Stomach (tissue), 9 donors: ENCODE measurements around the gene CDCA4. TPM values are rescaled to one million over a fixed set of nuclear protein-coding genes. Genes with fewer than 3 reads are reported as not detected.

ENCODE experiments used
- DNase-seq, 2 donors: peaks; one replicate each; pipeline versions ENCODE4 v3.0.0 to v3.0.0-alpha.2; 2013 to 2019
- H3K27ac ChIP-seq, 5 donors: fragments of 200-600 bp in 4 of 5; sonication (generic) in 4 of 5; one replicate each; pipeline ENCODE4 v1.5.1; 2013 to 2019; ENCODE audit warnings: mild to moderate bottlenecking in 1 of 5, moderate library complexity in 1 of 5
- H3K27me3 ChIP-seq, 3 donors: fragments of 200-600 bp; sonication (generic); one replicate each; pipeline ENCODE4 v1.5.1; 2017 to 2019; ENCODE audit warnings: mixed run types in 1 of 3
- H3K36me3 ChIP-seq, 4 donors: fragments of 200-600 bp; sonication (generic); 1 replicate in 3 of 4; 2 replicates in 1 of 4; pipeline ENCODE4 v1.5.1; 2016 to 2019
- H3K4me1 ChIP-seq, 4 donors: fragments of 200-600 bp; sonication (generic); one replicate each; pipeline ENCODE4 v1.5.1; 2016 to 2019
- H3K4me3 ChIP-seq, 4 donors: fragments of 200-600 bp; sonication (generic) in 3 of 4; one replicate each; pipeline ENCODE4 v1.5.1; 2016 to 2019; ENCODE audit warnings: mild to moderate bottlenecking in 1 of 4
- H3K9me3 ChIP-seq, 4 donors: fragments of 200-600 bp; sonication (generic); one replicate each; pipeline ENCODE4 v1.5.1; 2016 to 2019
- EP300 ChIP-seq: sonication (generic); formaldehyde crosslinking; IDR thresholded peaks from one replicate; pipeline ENCODE4 v1.6.1; 2017; ENCODE audit warnings: antibody characterized with exemption
- POLR2A ChIP-seq, 4 donors: fragments of 450-650 bp; IDR thresholded peaks; one replicate each; pipeline ENCODE4 v1.6.1; 2016; ENCODE audit warnings: antibody characterized with exemption in 4 of 4, control low read depth in 2 of 4, mild to moderate bottlenecking in 1 of 4, moderate library complexity in 1 of 4
- POLR2AphosphoS5 ChIP-seq, 3 donors: sonication (generic); formaldehyde crosslinking; IDR thresholded peaks; one replicate each; pipeline ENCODE4 v1.6.1; 2016; ENCODE audit warnings: antibody characterized with exemption in 3 of 3
- WGBS, 5 donors: extraction: QIAGEN DNeasy Blood & Tissue Kit in 3 of 5; methylation state at CpG; one replicate each; pipeline versions ENCODE4 v1.1.5 to v1.1.7; 2013 to 2018; 5-methylcytosine and 5-hydroxymethylcytosine counted together
- intact Hi-C: fragments of 100-400 bp; cut with DNase I; formaldehyde crosslinking; loops from one replicate; pipeline ENCODE4 v1.15.1; 2023; ENCODE audit warnings: low total_unique reads
- polyA plus RNA-seq, 3 donors: library from polyadenylated mRNA; stranded (reverse); fragments of 200-250 nt; gene quantifications; one replicate each; pipeline ENCODE4 v1.2.3, GENCODE V29; 2013
- total RNA-seq, 5 donors: library from RNA; depleted of rRNA; stranded (reverse); fragments of >200 nt; gene quantifications; one replicate each; pipeline versions ENCODE4 v1.1.0 to v1.2.3, GENCODE V29; 2014 to 2016
- TF ChIP-seq, protein P1 (sequence below), 7 experiments: fragments of 450-650 bp in 4 of 7; fragments of 200-600 bp in 3 of 7; sonication (generic) in 3 of 7; IDR thresholded peaks; one replicate each; pipeline ENCODE4 v1.5.1; 2016 to 2019; ENCODE audit warnings: antibody characterized with exemption in 7 of 7, control low read depth in 2 of 7, mild to moderate bottlenecking in 1 of 7
- donor health status: healthy with polysubstance abuse.
- donor health status: Bipolar disorder and iron deficiency.
- donor health status: healthy.

The CDCA4 gene
- total and polyA plus RNA-seq, 8 donors, result 2.9 to 12.3 (median 6.4) TPM

GRCh38 chr14:105055334-105055733 is 34.5 kb upstream of the CDCA4 start:
- Histone ChIP-seq H3K4me1 (peaks cover 5 to 24% (median 19%) of the 10 kb centered on the region in 4 donors), H3K27ac (no peak overlapping the region), H3K36me3 (peaks cover 0 to 33% (median 2%) of the 10 kb centered on the region in 4 donors), H3K9me3 (no peaks in the 10 kb centered on the region), H3K4me3 (no peak overlapping the region), H3K27me3 (peaks cover 0 to 11% (median 0%) of the 10 kb centered on the region in 3 donors)
- intact Hi-C loops, result no loop called here
- TF ChIP-seq, protein P1, sequence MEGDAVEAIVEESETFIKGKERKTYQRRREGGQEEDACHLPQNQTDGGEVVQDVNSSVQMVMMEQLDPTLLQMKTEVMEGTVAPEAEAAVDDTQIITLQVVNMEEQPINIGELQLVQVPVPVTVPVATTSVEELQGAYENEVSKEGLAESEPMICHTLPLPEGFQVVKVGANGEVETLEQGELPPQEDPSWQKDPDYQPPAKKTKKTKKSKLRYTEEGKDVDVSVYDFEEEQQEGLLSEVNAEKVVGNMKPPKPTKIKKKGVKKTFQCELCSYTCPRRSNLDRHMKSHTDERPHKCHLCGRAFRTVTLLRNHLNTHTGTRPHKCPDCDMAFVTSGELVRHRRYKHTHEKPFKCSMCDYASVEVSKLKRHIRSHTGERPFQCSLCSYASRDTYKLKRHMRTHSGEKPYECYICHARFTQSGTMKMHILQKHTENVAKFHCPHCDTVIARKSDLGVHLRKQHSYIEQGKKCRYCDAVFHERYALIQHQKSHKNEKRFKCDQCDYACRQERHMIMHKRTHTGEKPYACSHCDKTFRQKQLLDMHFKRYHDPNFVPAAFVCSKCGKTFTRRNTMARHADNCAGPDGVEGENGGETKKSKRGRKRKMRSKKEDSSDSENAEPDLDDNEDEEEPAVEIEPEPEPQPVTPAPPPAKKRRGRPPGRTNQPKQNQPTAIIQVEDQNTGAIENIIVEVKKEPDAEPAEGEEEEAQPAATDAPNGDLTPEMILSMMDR (IDR thresholded peaks at IDR 0.05), result no peak
- TF ChIP-seq EP300 (no peak), POLR2A (IDR thresholded peaks at IDR 0.05) (no peak), POLR2AphosphoS5 (IDR thresholded peaks at IDR 0.05) (no peak)
- 74 to 83% (median 80%) methylated on average over 15 of the region's 15 CpGs for WGBS, 5 donors
- no peak for DNase-seq

DNA sequence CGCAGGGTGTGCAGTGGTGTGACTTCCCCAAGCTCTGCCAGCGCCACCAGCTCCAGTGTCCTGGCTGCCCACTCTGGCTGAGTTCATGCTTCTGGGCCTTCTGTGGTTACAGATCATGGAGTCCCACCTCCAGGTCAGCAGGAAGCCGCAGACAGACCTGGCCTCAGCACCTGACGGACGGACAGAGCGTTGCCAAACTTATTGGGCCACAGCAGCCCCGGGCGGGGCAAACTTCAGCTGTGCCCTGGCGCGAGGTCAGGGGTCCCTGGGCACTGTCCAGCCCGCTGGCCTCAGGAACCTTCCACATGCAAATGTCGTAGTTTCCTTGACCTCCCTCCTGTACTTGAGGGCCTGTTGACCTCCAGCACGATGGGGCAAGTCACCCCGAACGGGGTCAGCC is 33.1 kb upstream of the CDCA4 start:
- WGBS, 5 donors, result 86 to 95% (median 91%) methylated on average over 7 to 15 of the region's 15 CpGs
- TF ChIP-seq POLR2AphosphoS5 (IDR thresholded peaks at IDR 0.05), result no peak
- TF ChIP-seq, protein P1 (IDR thresholded peaks at IDR 0.05), result no peak
- no peak for TF ChIP-seq EP300
- no peak for TF ChIP-seq POLR2A (IDR thresholded peaks at IDR 0.05)
- peaks cover 0 to 39% (median 2%) of the 10 kb centered on the region in 4 donors for H3K36me3 ChIP-seq
- no peak overlapping the region for H3K27ac ChIP-seq
- no peak overlapping the region for H3K4me3 ChIP-seq
- H3K4me1 ChIP-seq, result peaks cover 2 to 15% (median 8%) of the 10 kb centered on the region in 4 donors
- peaks cover 0 to 5% (median 0%) of the 10 kb centered on the region in 3 donors for H3K27me3 ChIP-seq
- no peak for DNase-seq
- intact Hi-C loops, result no loop called here
- H3K9me3 ChIP-seq, result no peaks in the 10 kb centered on the region

DNA sequence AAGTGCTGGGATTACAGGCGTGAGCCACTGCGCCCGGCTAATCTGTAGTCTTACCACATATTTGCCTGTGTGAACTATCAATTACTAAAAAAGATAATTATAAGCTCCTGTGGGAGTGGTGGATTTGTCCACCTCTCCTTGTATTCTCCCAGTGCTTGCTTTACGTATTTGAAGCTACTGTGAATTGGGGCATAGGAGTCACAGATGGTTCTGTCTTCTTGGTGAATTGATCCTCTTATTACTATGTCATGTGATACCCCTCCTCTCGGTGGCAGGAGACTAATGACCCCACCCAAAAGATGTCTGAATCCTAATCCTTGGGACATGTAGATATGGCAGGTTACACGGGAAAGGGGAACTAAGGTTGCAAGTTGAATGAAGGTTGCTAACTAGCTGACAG is 32.5 kb upstream of the CDCA4 start:
- Histone ChIP-seq H3K9me3 (no peaks in the 10 kb centered on the region), H3K27me3 (peaks cover 0 to 5% (median 0%) of the 10 kb centered on the region in 3 donors), H3K4me1 (peaks cover 0 to 10% (median 3%) of the 10 kb centered on the region in 4 donors), H3K4me3 (no peak overlapping the region), H3K36me3 (peaks cover 0 to 39% (median 2%) of the 10 kb centered on the region in 4 donors), H3K27ac (no peak overlapping the region)
- intact Hi-C loops, result no loop called here
- TF ChIP-seq POLR2AphosphoS5 (IDR thresholded peaks at IDR 0.05) (no peak), EP300 (no peak), POLR2A (IDR thresholded peaks at IDR 0.05) (no peak)
- TF ChIP-seq, protein P1 (IDR thresholded peaks at IDR 0.05), result no peak
- 56 to 73% (median 64%) methylated on average over 6 of the region's 6 CpGs for WGBS, 5 donors
- no peak for DNase-seq

DNA sequence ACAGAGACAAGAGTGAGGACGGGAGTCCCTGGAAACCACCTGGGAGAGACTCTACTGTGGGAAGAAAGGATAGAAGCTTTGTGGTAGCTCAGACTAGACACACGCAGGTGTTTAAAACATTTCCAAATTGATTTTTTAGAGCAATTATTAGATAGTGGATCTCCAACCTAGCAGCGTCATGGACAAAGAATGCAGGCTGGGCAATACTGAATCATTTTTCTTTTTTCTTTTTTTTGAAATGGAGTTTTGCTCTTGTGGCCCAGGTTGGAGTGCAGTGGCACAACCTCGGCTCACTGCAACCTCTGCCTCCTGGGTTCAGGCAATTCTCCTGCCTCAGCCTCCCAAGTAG is 31.2 kb upstream of the CDCA4 start:
- no peaks in the 10 kb centered on the region for H3K9me3 ChIP-seq
- peaks cover 0 to 10% (median 3%) of the 10 kb centered on the region in 4 donors for H3K4me1 ChIP-seq
- H3K27ac ChIP-seq, result no peak overlapping the region
- no peak overlapping the region for H3K4me3 ChIP-seq
- peaks cover 0 to 10% (median 0%) of the 10 kb centered on the region in 3 donors for H3K27me3 ChIP-seq
- intact Hi-C loops, result no loop called here
- TF ChIP-seq, protein P1 (IDR thresholded peaks at IDR 0.05), result no peak
- TF ChIP-seq POLR2AphosphoS5 (IDR thresholded peaks at IDR 0.05) (no peak), POLR2A (IDR thresholded peaks at IDR 0.05) (no peak), EP300 (no peak)
- WGBS, 5 donors, result 78 to 85% (median 84%) methylated on average over 4 of the region's 4 CpGs
- H3K36me3 ChIP-seq, result peaks cover 0 to 39% (median 2%) of the 10 kb centered on the region in 4 donors
- no peak for DNase-seq
